ENCODE measurements around the gene ATXN7L1.
A peak's percentile ranks its signal among the peaks of the same experiment; 100 is the strongest.

Gene ATXN7L1

DNA sequence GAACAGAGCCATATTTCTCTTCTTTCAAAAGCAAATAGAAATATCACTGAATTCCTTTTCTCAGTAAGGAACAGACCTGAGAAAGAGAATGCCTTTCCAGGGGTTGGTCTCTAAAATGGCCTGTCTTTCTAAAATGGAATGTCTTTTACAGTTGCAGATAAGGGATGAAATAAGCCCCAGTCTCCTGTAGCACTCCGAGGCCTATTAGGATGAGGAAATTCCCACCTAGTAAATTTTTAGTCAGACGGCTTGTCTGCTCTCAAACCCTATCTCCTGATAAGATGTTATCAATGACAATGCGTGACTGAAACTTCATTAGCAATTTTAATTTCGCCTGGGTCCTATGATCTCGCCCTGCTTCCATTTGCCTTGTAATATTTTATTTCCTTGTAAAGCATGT lies 292.2 kb downstream of the ATXN7L1 start:
- no peak for DNase-seq (ENCODE audit: low spot score)

- DNase-seq (ENCODE audit: low spot score) = no peak
Measured at GRCh38 chr7:105583061-105583460, 293.3 kb downstream of the ATXN7L1 start.

GRCh38 chr7:105581066-105581811 lies 295.2 kb downstream of the ATXN7L1 start, which contains the start of gene EFCAB10:
EFCAB10 (minus strand) TSS chr7:105581493; CDS start chr7:105581463, 30 bp downstream.
- peak; percentile 86 for DNase-seq (ENCODE audit: low spot score)

- DNase-seq (ENCODE audit: low spot score) = no peak
Measured at GRCh38 chr7:105580022-105580740, 296.2 kb downstream of the ATXN7L1 start.

DNA sequence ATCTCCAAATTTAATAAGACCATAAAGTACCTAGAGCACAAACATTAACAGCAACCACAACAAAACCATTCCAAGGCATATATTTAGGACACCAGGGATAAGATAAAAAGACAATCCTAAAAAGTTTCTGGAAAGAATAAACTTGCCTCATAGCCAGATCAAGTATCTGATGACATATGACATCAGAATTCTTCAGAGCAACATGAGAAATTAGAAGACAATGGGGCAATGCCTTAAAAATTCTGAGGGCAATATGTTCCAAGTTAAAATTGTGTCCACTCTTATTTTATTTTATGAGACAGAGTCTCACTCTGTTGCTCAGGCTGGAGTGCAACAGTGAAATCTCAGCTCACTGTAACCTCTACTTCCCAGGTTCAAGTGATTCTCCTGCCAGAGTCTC lies 297.9 kb downstream of the ATXN7L1 start:
- no peak for DNase-seq (ENCODE audit: low spot score)

- DNase-seq (ENCODE audit: low spot score) = no peak
Measured at GRCh38 chr7:105577251-105577650, 299.1 kb downstream of the ATXN7L1 start.

- DNase-seq (ENCODE audit: low spot score) = no peak
Measured at GRCh38 chr7:105571891-105572290, 304.5 kb downstream of the ATXN7L1 start.

- DNase-seq (ENCODE audit: low spot score) = no peak
Measured at GRCh38 chr7:105567821-105568220, 308.6 kb downstream of the ATXN7L1 start.

DNA sequence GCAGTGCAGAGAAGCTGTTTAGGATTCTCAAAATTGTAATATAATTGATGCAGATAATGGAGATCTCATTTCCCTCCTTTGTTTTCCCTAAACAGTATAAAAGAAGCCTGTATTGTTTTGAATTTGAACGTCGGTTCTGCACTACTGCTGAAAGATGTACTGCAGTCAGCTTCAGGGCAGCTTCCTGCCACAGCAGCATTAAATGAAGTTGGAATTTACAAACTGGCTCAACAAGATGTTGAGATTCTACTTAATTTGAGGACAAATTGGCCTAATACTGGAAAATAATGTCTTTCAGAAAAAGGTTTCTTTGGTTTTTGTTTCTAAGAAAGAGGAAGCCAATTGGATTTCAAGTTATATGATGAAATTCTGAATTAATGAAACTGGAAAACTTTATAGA lies 309.4 kb downstream of the ATXN7L1 start:
- no peak for DNase-seq (ENCODE audit: low spot score)

DNA sequence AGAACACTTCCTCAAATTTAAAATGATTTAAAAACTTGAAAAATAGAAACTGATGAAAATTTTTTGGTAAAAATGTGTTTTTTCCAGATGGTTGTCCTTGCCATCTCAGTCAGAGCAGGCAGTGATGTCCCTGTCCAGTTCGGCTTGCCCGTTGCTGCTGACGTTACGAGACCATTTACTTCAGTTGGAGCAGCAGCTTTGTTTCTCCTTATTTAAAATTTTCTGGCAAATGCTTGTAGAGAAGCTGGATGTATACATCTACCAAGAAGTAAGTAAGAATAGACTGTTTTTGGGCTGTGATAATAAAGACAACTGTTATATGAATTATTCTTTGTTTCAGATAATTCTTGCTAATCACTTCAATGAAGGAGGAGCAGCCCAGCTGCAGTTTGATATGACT lies 311.2 kb downstream of the ATXN7L1 start:
- DNase-seq (ENCODE audit: low spot score) = no peak

DNA sequence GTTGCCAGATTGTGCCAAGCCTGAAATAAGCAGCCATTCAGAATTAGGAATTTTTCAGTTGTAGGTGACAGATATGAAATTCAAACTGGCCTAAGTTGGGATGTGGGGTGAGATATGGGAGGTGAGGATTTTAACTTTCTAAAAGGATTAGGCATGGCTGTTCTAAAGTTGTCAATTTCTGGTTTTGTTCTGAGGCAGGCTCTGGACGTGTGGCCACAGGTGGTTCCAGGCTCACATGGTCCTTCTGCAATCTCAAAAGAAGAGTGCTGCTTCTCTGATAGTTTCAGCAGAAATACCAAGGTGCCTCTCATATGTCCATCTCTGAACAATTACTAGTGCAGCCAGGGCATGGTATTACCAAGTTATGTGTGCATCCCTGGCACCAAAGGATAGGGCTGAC lies 316.5 kb downstream of the ATXN7L1 start:
- DNase-seq (ENCODE audit: low spot score) = no peak

All from AG20443 (cell line).